ENCODE data around the gene OBSCN. TPM values are rescaled to one million over a fixed set of nuclear protein-coding genes. Genes with fewer than 3 reads are reported as not detected.

The OBSCN gene
- total RNA-seq, 1 donor: 13.0 TPM

- no peak overlapping the region for H3K4me3 ChIP-seq (ENCODE audit: low read depth, low read length)
- DNase-seq (ENCODE audit: low read depth): no peak
- TF ChIP-seq, protein P1, sequence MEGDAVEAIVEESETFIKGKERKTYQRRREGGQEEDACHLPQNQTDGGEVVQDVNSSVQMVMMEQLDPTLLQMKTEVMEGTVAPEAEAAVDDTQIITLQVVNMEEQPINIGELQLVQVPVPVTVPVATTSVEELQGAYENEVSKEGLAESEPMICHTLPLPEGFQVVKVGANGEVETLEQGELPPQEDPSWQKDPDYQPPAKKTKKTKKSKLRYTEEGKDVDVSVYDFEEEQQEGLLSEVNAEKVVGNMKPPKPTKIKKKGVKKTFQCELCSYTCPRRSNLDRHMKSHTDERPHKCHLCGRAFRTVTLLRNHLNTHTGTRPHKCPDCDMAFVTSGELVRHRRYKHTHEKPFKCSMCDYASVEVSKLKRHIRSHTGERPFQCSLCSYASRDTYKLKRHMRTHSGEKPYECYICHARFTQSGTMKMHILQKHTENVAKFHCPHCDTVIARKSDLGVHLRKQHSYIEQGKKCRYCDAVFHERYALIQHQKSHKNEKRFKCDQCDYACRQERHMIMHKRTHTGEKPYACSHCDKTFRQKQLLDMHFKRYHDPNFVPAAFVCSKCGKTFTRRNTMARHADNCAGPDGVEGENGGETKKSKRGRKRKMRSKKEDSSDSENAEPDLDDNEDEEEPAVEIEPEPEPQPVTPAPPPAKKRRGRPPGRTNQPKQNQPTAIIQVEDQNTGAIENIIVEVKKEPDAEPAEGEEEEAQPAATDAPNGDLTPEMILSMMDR (IDR thresholded peaks at IDR 0.05; ENCODE audit: insufficient read depth, low read depth, low read length): no peak
Measured at GRCh38 chr1:228298471-228298870, 90.6 kb downstream of the OBSCN start.

DNA sequence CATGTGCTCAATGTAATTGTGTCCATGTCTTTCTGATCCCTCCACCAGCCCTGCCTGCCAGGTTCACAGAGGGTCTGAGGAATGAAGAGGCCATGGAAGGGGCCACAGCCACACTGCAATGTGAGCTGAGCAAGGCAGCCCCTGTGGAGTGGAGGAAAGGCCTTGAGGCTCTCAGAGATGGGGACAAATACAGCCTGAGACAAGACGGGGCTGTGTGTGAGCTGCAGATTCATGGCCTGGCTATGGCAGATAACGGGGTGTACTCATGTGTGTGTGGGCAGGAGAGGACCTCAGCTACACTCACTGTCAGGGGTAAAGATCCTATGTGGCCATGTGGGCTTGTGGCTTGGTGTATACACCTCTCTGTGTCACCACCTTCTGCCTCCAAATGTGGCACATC lies 91.4 kb downstream of the OBSCN start:
- TF ChIP-seq, protein P1 (IDR thresholded peaks at IDR 0.05; ENCODE audit: insufficient read depth, low read depth, low read length): no peak
- no peak for DNase-seq (ENCODE audit: low read depth)
- H3K4me3 ChIP-seq (ENCODE audit: low read depth, low read length): no peak overlapping the region

DNA sequence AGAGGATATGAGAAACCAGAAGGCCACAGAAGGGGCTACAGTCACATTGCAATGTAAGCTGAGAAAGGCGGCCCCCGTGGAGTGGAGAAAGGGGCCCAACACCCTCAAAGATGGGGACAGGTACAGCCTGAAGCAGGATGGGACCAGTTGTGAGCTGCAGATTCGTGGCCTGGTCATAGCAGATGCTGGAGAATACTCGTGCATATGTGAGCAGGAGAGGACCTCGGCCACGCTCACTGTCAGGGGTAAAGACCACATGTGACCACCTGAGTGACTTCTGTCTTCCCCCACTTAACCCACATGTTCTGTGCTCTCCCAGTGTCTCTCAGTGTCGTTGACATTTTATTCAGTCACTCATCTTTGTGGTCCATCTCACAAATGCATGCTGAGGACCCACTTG lies 92.1 kb downstream of the OBSCN start:
- TF ChIP-seq, protein P1 (IDR thresholded peaks at IDR 0.05; ENCODE audit: insufficient read depth, low read depth, low read length): no peak
- H3K4me3 ChIP-seq (ENCODE audit: low read depth, low read length): no peak overlapping the region
- DNase-seq (ENCODE audit: low read depth): no peak

DNA sequence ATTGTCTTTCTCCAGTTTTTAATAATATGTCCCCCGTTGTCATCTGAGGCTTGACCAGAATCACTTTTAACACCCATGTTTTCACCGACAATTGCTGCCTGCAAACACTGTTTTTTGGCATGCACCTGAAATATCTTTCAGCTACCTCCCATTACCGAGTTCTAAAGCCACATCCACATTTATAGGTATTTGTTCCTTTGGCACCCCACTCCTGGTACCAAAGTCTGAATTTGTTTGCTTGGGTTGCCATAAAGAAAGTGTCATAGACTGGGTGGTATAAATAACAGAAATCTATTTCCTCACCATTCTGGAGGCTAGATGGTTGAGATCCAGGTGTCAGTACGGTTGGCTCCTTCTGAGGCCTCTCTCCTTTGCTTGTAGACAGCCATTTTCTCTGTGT lies 94.2 kb downstream of the OBSCN start:
- no peak overlapping the region for H3K4me3 ChIP-seq (ENCODE audit: low read depth, low read length)
- no peak for DNase-seq (ENCODE audit: low read depth)
- TF ChIP-seq, protein P1 (IDR thresholded peaks at IDR 0.05; ENCODE audit: insufficient read depth, low read depth, low read length): no peak

DNA sequence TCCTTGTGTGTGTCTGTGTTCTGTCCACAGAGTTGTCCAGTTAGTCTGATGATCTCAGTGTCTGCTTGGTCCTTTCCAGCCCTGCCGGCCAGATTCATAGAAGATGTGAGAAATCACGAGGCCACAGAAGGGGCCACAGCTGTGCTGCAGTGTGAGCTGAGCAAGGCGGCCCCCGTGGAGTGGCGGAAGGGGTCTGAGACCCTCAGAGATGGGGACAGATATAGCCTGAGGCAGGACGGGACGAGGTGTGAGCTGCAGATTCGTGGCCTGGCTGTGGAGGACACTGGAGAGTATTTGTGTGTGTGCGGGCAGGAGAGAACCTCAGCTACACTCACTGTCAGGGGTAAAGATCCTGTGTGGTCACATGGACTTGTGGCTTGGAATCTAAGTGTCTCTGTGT lies 95.8 kb downstream of the OBSCN start:
- TF ChIP-seq, protein P1 (IDR thresholded peaks at IDR 0.05; ENCODE audit: insufficient read depth, low read depth, low read length): no peak
- H3K4me3 ChIP-seq (ENCODE audit: low read depth, low read length): no peak overlapping the region
- no peak for DNase-seq (ENCODE audit: low read depth)

- TF ChIP-seq, protein P1 (IDR thresholded peaks at IDR 0.05; ENCODE audit: insufficient read depth, low read depth, low read length): no peak
- H3K4me3 ChIP-seq (ENCODE audit: low read depth, low read length): no peak overlapping the region
- no peak for DNase-seq (ENCODE audit: low read depth)
Measured at GRCh38 chr1:228304225-228304624, 96.4 kb downstream of the OBSCN start.

DNA sequence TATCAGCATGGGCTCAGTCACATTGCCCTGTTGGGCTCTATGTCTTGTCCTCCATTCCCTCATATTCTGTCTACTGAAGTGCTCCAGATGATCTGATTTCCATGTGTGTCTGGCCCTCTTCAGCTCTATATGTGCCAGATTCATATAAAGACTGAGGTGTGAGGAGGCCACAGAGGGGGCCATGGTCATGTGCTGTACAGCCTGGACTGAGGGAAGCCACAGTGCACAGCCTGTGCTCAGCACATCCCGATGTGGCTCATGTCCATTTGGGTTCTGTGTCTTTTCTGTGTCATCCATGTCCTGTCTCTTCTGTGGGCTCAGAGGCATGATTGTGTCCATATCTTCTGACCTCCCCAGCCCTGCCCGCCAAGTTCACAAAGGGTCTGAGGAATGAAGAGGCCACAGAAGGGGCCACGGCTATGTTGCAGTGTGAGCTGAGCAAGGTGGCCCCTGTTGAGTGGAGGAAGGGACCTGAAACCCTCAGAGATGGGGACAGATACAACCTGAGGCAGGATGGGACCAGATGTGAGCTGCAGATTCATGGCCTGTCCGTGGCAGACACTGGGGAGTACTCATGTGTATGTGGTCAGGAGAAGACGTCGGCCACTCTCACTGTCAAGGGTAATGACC lies 97.0 kb downstream of the OBSCN start:
- no peak overlapping the region for H3K4me3 ChIP-seq (ENCODE audit: low read depth, low read length)
- TF ChIP-seq, protein P1 (IDR thresholded peaks at IDR 0.05; ENCODE audit: insufficient read depth, low read depth, low read length): no peak
- DNase-seq (ENCODE audit: low read depth): no peak
